HCT116 (cell line): ENCODE measurements around the gene AP2A1. TPM values are rescaled to one million over a fixed set of nuclear protein-coding genes. Genes with fewer than 3 reads are reported as not detected.

Source experiments
- ATAC-seq: fragments of 200-7000 bp; cut with Tn5 transposase; 2 replicates; pipeline ENCODE4 v1.9.1; 2020; ENCODE audit warnings: mild to moderate bottlenecking, moderate library complexity
- BruUV-seq: library from RNA; stranded (reverse); fragments of 400-500 nt; replicated peaks from 2 replicates; lab custom pipeline; 2021; lab: Mats Ljungman, UMichigan
- CTCF ChIA-PET: fragments of 300-600 bp; sonication (Branson Sonifier 250); formaldehyde crosslinking; loops from one replicate; lab custom pipeline; 2021; ENCODE audit warnings: antibody characterized with exemption; lab: Charles Lee
- POLR2A ChIA-PET: fragments of 300-600, 350-600 bp; sonication (Branson Sonifier 250); formaldehyde crosslinking; loops from one replicate; lab custom pipeline; 2021; ENCODE audit warnings: antibody characterized with exemption; lab: Charles Lee
- RAD21 ChIA-PET, 2 experiments: fragments of 300-600 bp; sonication (Branson Sonifier 250); formaldehyde crosslinking; loops; one replicate each; lab custom pipeline; 2023; ENCODE audit warnings: low total read pairs in 2 of 2; ENCODE audit not compliant: uncharacterized antibody in 2 of 2, unreplicated experiment in 2 of 2, low non-redundant PET in 1 of 2; lab: Charles Lee
- DNase-seq: peaks from one replicate; pipeline ENCODE4 v3.0.0-alpha.2; 2010; ENCODE audit warnings: low read depth, low spot score
- H2AFZ ChIP-seq: fragments of 200-600 bp; shearing (Covaris generic), sonication (generic); 2 replicates; pipeline ENCODE4 v1.6.1; 2017; ENCODE audit warnings: low read depth, mixed run types, mixed read lengths, antibody characterized with exemption, low read length; ENCODE audit not compliant: poor library complexity, severe bottlenecking
- H3K27ac ChIP-seq: 2 replicates; pipeline ENCODE4 v1.5.1; 2012; ENCODE audit warnings: low read depth, low read length
- H3K27me3 ChIP-seq: fragments of 200-600 bp; sonication (generic); 2 replicates; pipeline ENCODE4 v1.6.1; 2016; ENCODE audit warnings: mixed run types, low read length, mixed read lengths; ENCODE audit not compliant: insufficient read depth
- H3K36me3 ChIP-seq, 2 experiments: fragments of 200-500 bp in 1 of 2; fragments of 200-600 bp in 1 of 2; sonication (Bioruptor generic) in 1 of 2; sonication (generic) in 1 of 2; 2 replicates each; pipeline versions ENCODE4 v1.5.1 to v1.6.1; 2014 to 2016; ENCODE audit warnings: low read length in 2 of 2, inconsistent platforms in 1 of 2, mixed read lengths in 1 of 2, mixed run types in 1 of 2; ENCODE audit not compliant: insufficient read depth in 2 of 2, control insufficient read depth in 1 of 2
- H3K4me1 ChIP-seq, 2 experiments: fragments of 200-600 bp in 1 of 2; sonication (generic) in 1 of 2; 2 replicates each; pipeline versions ENCODE4 v1.5.1 to v1.6.1; 2012 to 2017; ENCODE audit warnings: low read length in 2 of 2, inconsistent platforms in 1 of 2, mild to moderate bottlenecking in 1 of 2, mixed read lengths in 1 of 2, mixed run types in 1 of 2, moderate library complexity in 1 of 2; ENCODE audit not compliant: insufficient read depth in 2 of 2, control insufficient read depth in 1 of 2
- H3K4me2 ChIP-seq: fragments of 200-600 bp; sonication (generic); 2 replicates; pipeline ENCODE4 v1.6.1; 2017; ENCODE audit warnings: mixed run types, low read length, mixed read lengths
- H3K4me3 ChIP-seq, 2 experiments: fragments of 200-600 bp in 1 of 2; sonication (generic) in 1 of 2; replicated peaks in 1 of 2; 2 replicates each; pipeline ENCODE4 v1.5.1; 2011 to 2016; ENCODE audit warnings: low read length in 2 of 2, control low read depth in 1 of 2, low read depth in 1 of 2, mild to moderate bottlenecking in 1 of 2, mixed read lengths in 1 of 2, mixed run types in 1 of 2
- H3K79me2 ChIP-seq: fragments of 200-600 bp; sonication (generic); 2 replicates; pipeline ENCODE4 v1.6.1; 2017; ENCODE audit warnings: mild to moderate bottlenecking, mixed run types, low read length, moderate library complexity, mixed read lengths; ENCODE audit not compliant: insufficient read depth
- H3K9ac ChIP-seq: fragments of 200-600 bp; sonication (generic); 2 replicates; pipeline ENCODE4 v1.6.1; 2016; ENCODE audit warnings: low read length, mixed read lengths
- H3K9me2 ChIP-seq: fragments of 200-600 bp; sonication (generic), shearing (Covaris generic); 2 replicates; pipeline ENCODE4 v1.6.1; 2017; ENCODE audit warnings: mixed run types, mild to moderate bottlenecking, moderate library complexity; ENCODE audit not compliant: insufficient read depth
- H3K9me3 ChIP-seq, 2 experiments: fragments of 200-500 bp in 1 of 2; fragments of 200-600 bp in 1 of 2; sonication (Bioruptor generic) in 1 of 2; sonication (generic) in 1 of 2; 2 replicates each; pipeline ENCODE4 v1.6.1; 2014 to 2017; ENCODE audit warnings: low read length in 2 of 2, mixed read lengths in 2 of 2, inconsistent platforms in 1 of 2, low read depth in 1 of 2, mild to moderate bottlenecking in 1 of 2, mixed run types in 1 of 2, moderate library complexity in 1 of 2; ENCODE audit not compliant: control insufficient read depth in 1 of 2, insufficient read depth in 1 of 2
- H4K20me1 ChIP-seq: fragments of 200-600 bp; sonication (generic), shearing (Covaris generic); 2 replicates; pipeline ENCODE4 v1.6.1; 2017; ENCODE audit warnings: mixed run types, mild to moderate bottlenecking, moderate library complexity; ENCODE audit not compliant: insufficient read depth
- CBX3 ChIP-seq: IDR thresholded peaks from 2 replicates; pipeline ENCODE4 v1.6.1; 2012; ENCODE audit warnings: low read depth
- CEBPB ChIP-seq: IDR thresholded peaks from 2 replicates; pipeline ENCODE4 v1.6.1; 2012; ENCODE audit warnings: low read depth
- CTCF ChIP-seq, 3 experiments: fragments of 200-600 bp in 1 of 3; sonication (generic) in 1 of 3; IDR thresholded peaks in 2 of 3; conservative IDR thresholded peaks in 1 of 3; 2 replicates each; pipeline ENCODE4 v1.5.1; 2012 to 2017; ENCODE audit warnings: low read depth in 2 of 3, low read length in 2 of 3, antibody characterized with exemption in 1 of 3, borderline replicate concordance in 1 of 3, control low read depth in 1 of 3, mild to moderate bottlenecking in 1 of 3, mixed read lengths in 1 of 3, mixed run types in 1 of 3, moderate library complexity in 1 of 3; ENCODE audit not compliant: insufficient read depth in 1 of 3
- EGR1 ChIP-seq: IDR thresholded peaks from 2 replicates; pipeline ENCODE4 v1.6.1; 2012; ENCODE audit warnings: low read depth
- ELF1 ChIP-seq: IDR thresholded peaks from 2 replicates; pipeline ENCODE4 v1.6.1; 2012; ENCODE audit warnings: low read depth, borderline replicate concordance
- EZH2 ChIP-seq: fragments of 200-600 bp; sonication (generic); IDR thresholded peaks from 2 replicates; pipeline ENCODE4 v1.6.1; 2017; ENCODE audit warnings: antibody characterized with exemption, mixed run types
- JUND ChIP-seq: IDR thresholded peaks from 2 replicates; pipeline ENCODE4 v1.6.1; 2012
- MAX ChIP-seq: IDR thresholded peaks from 2 replicates; pipeline ENCODE4 v1.6.1; 2012
- RAD21 ChIP-seq: IDR thresholded peaks from 2 replicates; pipeline ENCODE4 v1.6.1; 2012; ENCODE audit warnings: low read depth, mild to moderate bottlenecking
- REST ChIP-seq: IDR thresholded peaks from 2 replicates; pipeline ENCODE4 v1.6.1; 2012; ENCODE audit warnings: low read depth
- SIN3A ChIP-seq: IDR thresholded peaks from 2 replicates; pipeline ENCODE4 v1.6.1; 2012; ENCODE audit warnings: low read depth
- SP1 ChIP-seq: IDR thresholded peaks from 2 replicates; pipeline ENCODE4 v1.6.1; 2012; ENCODE audit warnings: low read depth
- SRF ChIP-seq: IDR thresholded peaks from 2 replicates; pipeline ENCODE4 v1.6.1; 2012; ENCODE audit warnings: low read depth
- YY1 ChIP-seq: IDR thresholded peaks from 2 replicates; pipeline ENCODE4 v1.6.1; 2011; ENCODE audit warnings: low read length, low read depth, moderate library complexity, mild to moderate bottlenecking; ENCODE audit not compliant: insufficient replicate concordance; ENCODE audit errors: extremely low read depth
- ZFX ChIP-seq: fragments of 450-650 bp; IDR thresholded peaks from 2 replicates; pipeline ENCODE4 v1.6.1; 2017
- ZNF274 ChIP-seq: fragments of 200-500 bp; sonication (Bioruptor generic); IDR thresholded peaks from 2 replicates; pipeline ENCODE4 v1.6.1; 2014; ENCODE audit warnings: mild to moderate bottlenecking, low read depth, low read length, inconsistent platforms
- intact Hi-C: fragments of 100-400 bp; cut with micrococcal nuclease; formaldehyde crosslinking; loops from 2 replicates; pipeline ENCODE4 v1.10.0; 2022
- total RNA-seq: library from RNA; stranded (reverse); gene quantifications from one replicate; pipeline ENCODE4 v1.2.1, GENCODE V29; 2021; ENCODE audit not compliant: unreplicated experiment

Gene AP2A1
- total RNA-seq, 1 experiment from 2014 or later: 102 TPM

GRCh38 chr19:49749055-49749716 is 17.6 kb upstream of the AP2A1 start:
- ChIA-PET CTCF (no interaction called here), RAD21 (no interaction called here), POLR2A (interaction anchor here (0.9 kb wide), 1 partner anchor 181 kb away, joined by 3 read pairs; the partner anchor contains the start of gene NUP62)
- intact Hi-C loops: no loop called here
- Histone ChIP-seq H3K27me3 (no peaks in the 10 kb centered on the region), H3K4me3 (no peak overlapping the region), H3K27ac (no peak overlapping the region), H3K9me3 (no peaks in the 10 kb centered on the region), H4K20me1 (no peaks in the 10 kb centered on the region), H2AFZ (no peak overlapping the region), H3K79me2 (no peaks in the 10 kb centered on the region), H3K9me2 (no peaks in the 10 kb centered on the region), H3K36me3 (no peaks in the 10 kb centered on the region), H3K4me2 (no peak overlapping the region), H3K4me1 (peaks cover 4 to 18% of the 10 kb centered on the region in 2 experiments; a peak in 3 of 4 replicates), H3K9ac (no peak overlapping the region)
- ATAC-seq: peak; percentile 54
- DNase-seq: peak; percentile 27
- BruUV-seq: no TSS peak
- no peak for TF ChIP-seq ZFX
- peak; percentile 63 for TF ChIP-seq SP1
- no peak for TF ChIP-seq SRF
- no peak for TF ChIP-seq CTCF (IDR thresholded peaks at IDR 0.05 in 2 of 3, conservative IDR thresholded peaks at IDR 0.05 in 1 of 3; ENCODE audit: borderline replicate concordance in 1 of 3, insufficient read depth in 1 of 3, low read depth in 2 of 3, low read length in 2 of 3)
- TF ChIP-seq MAX: 0 out of 2 replicates have a peak, but pooled peaks have one; percentile 43
- no peak for TF ChIP-seq ELF1
- TF ChIP-seq REST: no peak
- no peak for TF ChIP-seq CBX3
- no peak for TF ChIP-seq EGR1
- no peak for TF ChIP-seq ZNF274
- TF ChIP-seq CEBPB: no peak
- TF ChIP-seq SIN3A: no peak
- no peak for TF ChIP-seq EZH2
- TF ChIP-seq YY1: peak; percentile 22
- no peak for TF ChIP-seq JUND
- no peak for TF ChIP-seq RAD21
- TF ChIP-seq, all 23 proteins: peak for 3
